Measurements from ENCODE around the gene RABGAP1L. TPM values are rescaled to one million over a fixed set of nuclear protein-coding genes. Genes with fewer than 3 reads are reported as not detected.

The RABGAP1L gene
- total RNA-seq, 1 experiment from 2014 or later: 29.3 TPM

GRCh38 chr1:174969977-174970376, 810.7 kb downstream of the RABGAP1L start (continued):
- TF ChIP-seq EZH2phosphoT487 (IDR thresholded peaks at IDR 0.05; ENCODE audit: borderline replicate concordance): no peak
- TF ChIP-seq ZFX (IDR thresholded peaks at IDR 0.05): no peak
- TF ChIP-seq EZH2 (IDR thresholded peaks at IDR 0.05): no peak
- no peak for TF ChIP-seq CTCF (IDR thresholded peaks at IDR 0.05 in 2 of 3, conservative IDR thresholded peaks at IDR 0.05 in 1 of 3; ENCODE audit: borderline replicate concordance in 1 of 3, insufficient read depth in 1 of 3, low read depth in 2 of 3, low read length in 2 of 3)
- TF ChIP-seq RAD21 (IDR thresholded peaks at IDR 0.05; ENCODE audit: low read depth): no peak

- ATAC-seq: no peak
- no peaks in the 10 kb centered on the region for H3K27me3 ChIP-seq (ENCODE audit: insufficient read depth, low read length)
- POLR2A ChIA-PET: no interaction called here
- no peak overlapping the region for H3K4me3 ChIP-seq (replicated peaks in 1 of 2; ENCODE audit: low read depth in 1 of 2, low read length in 2 of 2)
- DNase-seq (ENCODE audit: low read depth, low spot score): no peak
- no peaks in the 10 kb centered on the region for H3K36me3 ChIP-seq (ENCODE audit: control insufficient read depth in 1 of 2, insufficient read depth in 2 of 2, low read length in 2 of 2)
- H3K27ac ChIP-seq (ENCODE audit: low read depth, low read length): no peak overlapping the region
- BruUV-seq (replicated peaks): no TSS peak
- no peak overlapping the region for H3K9ac ChIP-seq (ENCODE audit: low read length)
- CTCF ChIA-PET: no interaction called here
- no peaks in the 10 kb centered on the region for H3K9me2 ChIP-seq (ENCODE audit: insufficient read depth)
- H3K4me2 ChIP-seq (ENCODE audit: low read length): no peak overlapping the region
- RAD21 ChIA-PET (ENCODE audit: low non-redundant PET in 1 of 2, low total read pairs in 2 of 2, uncharacterized antibody in 2 of 2, unreplicated experiment in 2 of 2): no interaction called here
- intact Hi-C loops (cut with micrococcal nuclease): no loop called here
- no peak overlapping the region for H2AFZ ChIP-seq (ENCODE audit: low read depth, low read length, poor library complexity, severe bottlenecking)
- no peaks in the 10 kb centered on the region for H3K79me2 ChIP-seq (ENCODE audit: insufficient read depth, low read length)
- TF ChIP-seq TCF7L2 (IDR thresholded peaks at IDR 0.05; ENCODE audit: borderline replicate concordance, extremely low read depth, insufficient read depth, insufficient read length): no peak
- TF ChIP-seq ATF3 (IDR thresholded peaks at IDR 0.05): no peak
- TF ChIP-seq FOSL1 (IDR thresholded peaks at IDR 0.05; ENCODE audit: low read depth): no peak
- no peak for TF ChIP-seq EGR1 (IDR thresholded peaks at IDR 0.05; ENCODE audit: low read depth)
- TF ChIP-seq CEBPB (IDR thresholded peaks at IDR 0.05; ENCODE audit: low read depth): no peak
- no peak for TF ChIP-seq CBX3 (IDR thresholded peaks at IDR 0.05; ENCODE audit: low read depth)
- TF ChIP-seq EZH2phosphoT487 (IDR thresholded peaks at IDR 0.05; ENCODE audit: borderline replicate concordance): no peak
- TF ChIP-seq POLR2A (IDR thresholded peaks at IDR 0.05; ENCODE audit: borderline replicate concordance, extremely low read depth, insufficient read depth, insufficient read length): no peak
- H3K4me1 ChIP-seq (ENCODE audit: control insufficient read depth in 1 of 2, insufficient read depth in 2 of 2, low read length in 2 of 2): peaks cover 2 to 3% of the 10 kb centered on the region in 2 experiments; a peak in 3 of 4 replicates
- H4K20me1 ChIP-seq (ENCODE audit: insufficient read depth): no peaks in the 10 kb centered on the region
- no peaks in the 10 kb centered on the region for H3K9me3 ChIP-seq (ENCODE audit: control insufficient read depth in 1 of 2, insufficient read depth in 1 of 2, low read depth in 1 of 2, low read length in 2 of 2)
Observed at GRCh38 chr1:174971466-174971865, 812.1 kb downstream of the RABGAP1L start.

All from HCT116 (cell line).